PC-9 (cell line): Measurements from ENCODE around the gene COPS6. TPM values are rescaled to one million over a fixed set of nuclear protein-coding genes. Genes with fewer than 3 reads are reported as not detected.

Source experiments
- BruUV-seq: library from RNA; stranded (reverse); fragments of 400-500 nt; replicated peaks from 2 replicates; lab custom pipeline; 2021; lab: Mats Ljungman, UMichigan
- CTCF ChIA-PET: fragments of 300-600 bp; sonication (Branson Sonifier 250); formaldehyde crosslinking; loops from one replicate; lab custom pipeline; 2022; ENCODE audit warnings: antibody characterized with exemption; lab: Charles Lee
- POLR2A ChIA-PET: fragments of 300-600 bp; sonication (Branson Sonifier 250); formaldehyde crosslinking; loops from one replicate; lab custom pipeline; 2022; ENCODE audit warnings: antibody characterized with exemption; ENCODE audit not compliant: unreplicated experiment; lab: Charles Lee
- DNase-seq, 2 experiments: peaks; one replicate each; pipeline versions ENCODE4 v3.0.0 to v3.0.0-alpha.2; 2015 to 2022; ENCODE audit warnings: mixed read lengths in 1 of 2
- H2AFZ ChIP-seq: fragments of 200-600 bp; sonication (generic); 2 replicates; pipeline ENCODE4 v1.8.1; 2017; ENCODE audit warnings: antibody characterized with exemption
- H3F3A ChIP-seq: fragments of 200-600 bp; sonication (generic); 2 replicates; pipeline ENCODE4 v1.8.1; 2017; ENCODE audit warnings: antibody characterized with exemption, mild to moderate bottlenecking, low read depth; ENCODE audit not compliant: insufficient read depth
- H3K27ac ChIP-seq: fragments of 200-600 bp; sonication (generic); 2 replicates; pipeline ENCODE4 v1.6.1; 2016; ENCODE audit warnings: mixed run types
- H3K27me3 ChIP-seq: fragments of 200-600 bp; sonication (generic); 2 replicates; pipeline ENCODE4 v1.6.1; 2016; ENCODE audit warnings: low read depth, mixed run types; ENCODE audit not compliant: insufficient read depth
- H3K36me3 ChIP-seq: fragments of 200-600 bp; sonication (generic); 2 replicates; pipeline ENCODE4 v1.6.1; 2016; ENCODE audit warnings: low read depth, mixed run types
- H3K4me1 ChIP-seq: fragments of 200-600 bp; sonication (generic); replicated peaks from 2 replicates; pipeline ENCODE4 v1.6.1; 2016; ENCODE audit warnings: mixed run types; ENCODE audit not compliant: insufficient read depth
- H3K4me2 ChIP-seq: fragments of 200-600 bp; sonication (generic); 2 replicates; pipeline ENCODE4 v1.6.1; 2017; ENCODE audit warnings: mixed run types
- H3K4me3 ChIP-seq: fragments of 200-600 bp; sonication (generic); 2 replicates; pipeline ENCODE4 v1.6.1; 2016; ENCODE audit warnings: mixed run types
- H3K79me2 ChIP-seq: fragments of 200-600 bp; sonication (generic); 2 replicates; pipeline ENCODE4 v1.6.1; 2017; ENCODE audit warnings: low read depth, mixed run types
- H3K9me2 ChIP-seq: fragments of 200-600 bp; sonication (generic); 2 replicates; pipeline ENCODE4 v1.8.1; 2017; ENCODE audit warnings: mild to moderate bottlenecking; ENCODE audit not compliant: insufficient read depth
- H3K9me3 ChIP-seq: fragments of 200-600 bp; sonication (generic); 2 replicates; pipeline ENCODE4 v1.8.1; 2016; ENCODE audit warnings: low read depth; ENCODE audit not compliant: insufficient read depth
- H4K20me1 ChIP-seq: fragments of 200-600 bp; sonication (generic); 2 replicates; pipeline ENCODE4 v1.8.1; 2017; ENCODE audit not compliant: insufficient read depth
- CTCF ChIP-seq: fragments of 200-600 bp; sonication (generic); conservative IDR thresholded peaks from 2 replicates; pipeline ENCODE4 v1.6.1; 2017; ENCODE audit warnings: mixed run types, antibody characterized with exemption, mild to moderate bottlenecking, moderate library complexity
- EZH2 ChIP-seq: fragments of 200-600 bp; sonication (generic); IDR thresholded peaks from 2 replicates; pipeline ENCODE4 v1.8.0; 2017; ENCODE audit warnings: antibody characterized with exemption, low read depth
- intact Hi-C: fragments of 100-400 bp; cut with micrococcal nuclease; formaldehyde crosslinking; loops from one replicate; pipeline ENCODE4 v1.10.0; 2022; ENCODE audit not compliant: unreplicated experiment
- microRNA-seq: library from miRNA; unstranded; fragments of <30 nt; microRNA quantifications from one replicate; pipeline ENCODE4 v1.2.0, GENCODE V29; 2021; ENCODE audit warnings: borderline number of aligned reads, borderline replicate concordance
- total RNA-seq: library from RNA; stranded (reverse); gene quantifications from 2 replicates; pipeline ENCODE4 v1.2.3, GENCODE V29; 2021

COPS6 gene
- total RNA-seq, 1 experiment from 2014 or later = 145 TPM

GRCh38 chr7:100137851-100138760, 49.3 kb downstream of the COPS6 start:
- BruUV-seq = no TSS peak
- TF ChIP-seq CTCF (no peak), EZH2 (no peak)
- Histone ChIP-seq H3K27ac (peak overlapping the region; percentile 61), H2AFZ (no peak overlapping the region), H3K9me2 (no peaks in the 10 kb centered on the region), H3F3A (peaks cover 59% of the 10 kb centered on the region), H3K9me3 (no peaks in the 10 kb centered on the region), H3K27me3 (no peaks in the 10 kb centered on the region), H3K4me2 (peak overlapping the region; percentile 56), H3K4me1 (peaks cover 43% of the 10 kb centered on the region), H3K36me3 (no peaks in the 10 kb centered on the region), H4K20me1 (no peaks in the 10 kb centered on the region), H3K79me2 (no peaks in the 10 kb centered on the region), H3K4me3 (no peak overlapping the region)
- CTCF ChIA-PET = interaction anchor here (0.6 to 0.9 kb wide), 4 partner anchors 79 to 590 kb away, joined by 3 to 4 read pairs (median 4); no protein-coding TSS in a partner anchor
- intact Hi-C loops = loop anchor here (10.0 kb wide), 1 partner anchor 717 kb away; the partner anchor contains the start of gene SLC12A9
- POLR2A ChIA-PET = interaction anchor here (0.5 to 1.1 kb wide), 8 partner anchors 11 to 495 kb away, joined by 3 to 21 read pairs (median 4); partner anchors contain the start of genes LAMTOR4 and PPP1R35
- peak; percentile 55 to 98 for DNase-seq

DNA sequence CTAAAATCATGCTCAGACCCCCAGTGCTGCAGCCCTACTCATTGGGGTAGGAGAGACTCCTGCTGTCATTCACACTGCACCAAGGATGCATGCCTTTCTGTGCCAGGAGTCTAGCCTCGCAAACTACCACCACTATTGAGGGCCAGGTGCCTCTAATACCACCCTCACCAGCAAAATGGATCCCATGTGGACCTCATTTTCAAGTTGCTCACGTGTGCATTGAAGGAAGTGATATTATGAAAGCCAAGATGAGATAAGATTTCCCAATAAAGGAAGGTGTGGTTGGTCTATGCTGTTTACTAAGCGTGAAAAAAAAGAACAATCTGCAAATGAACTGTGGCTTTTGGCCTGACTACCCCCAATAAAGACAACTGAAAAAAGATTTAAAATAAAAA, 52.8 kb downstream of the COPS6 start:
- ChIA-PET CTCF (no interaction called here), POLR2A (interaction anchor here (0.6 kb wide), 1 partner anchor 248 kb away, joined by 13 read pairs; no protein-coding TSS in a partner anchor)
- no peaks in the 10 kb centered on the region for H3K79me2 ChIP-seq
- no peaks in the 10 kb centered on the region for H3K36me3 ChIP-seq
- no peaks in the 10 kb centered on the region for H3K9me2 ChIP-seq
- no TSS peak for BruUV-seq
- no peak overlapping the region for H3K4me3 ChIP-seq
- H2AFZ ChIP-seq = no peak overlapping the region
- H3K9me3 ChIP-seq = no peaks in the 10 kb centered on the region
- peak overlapping the region; percentile 53 for H3K4me2 ChIP-seq
- peaks cover 49% of the 10 kb centered on the region for H3K4me1 ChIP-seq
- H4K20me1 ChIP-seq = no peaks in the 10 kb centered on the region
- H3F3A ChIP-seq = peaks cover 72% of the 10 kb centered on the region
- peak in 1 of 2 experiments; percentile 78 for DNase-seq
- no peaks in the 10 kb centered on the region for H3K27me3 ChIP-seq
- intact Hi-C loops = no loop called here
- H3K27ac ChIP-seq = peak overlapping the region; percentile 83
- TF ChIP-seq EZH2 (no peak), CTCF (no peak)

Small RNAs within 50 kb of the gene (microRNA-seq; reads per million reads assigned to microRNA genes)
- gene MIR106B = 6,196 reads per million, percentile 89 among the genes with 10 or more reads in this experiment
- 685 reads per million, percentile 72 among the genes with 10 or more reads in this experiment for gene MIR25
- gene MIR93 = 13,694 reads per million, percentile 93 among the genes with 10 or more reads in this experiment

Other genes starting within 250 kb of the COPS6 start
- not detected in 2 replicates for gene OR2AE1, start 211.9 kb upstream of the COPS6 start, total RNA-seq
- gene TRIM4, start 169.4 kb upstream of the COPS6 start, total RNA-seq = 34.0 and 35.8 TPM in 2 replicates
- not detected in 2 replicates for gene GJC3, start 159.3 kb upstream of the COPS6 start, total RNA-seq
- gene AZGP1, start 112.9 kb upstream of the COPS6 start, total RNA-seq = 0.70 TPM in 1 of 2 replicates, not detected in the other
- 69.4 and 70.3 TPM in 2 replicates for gene ZKSCAN1, start 73.4 kb upstream of the COPS6 start, total RNA-seq
- gene ZSCAN21, start 39.2 kb upstream of the COPS6 start, total RNA-seq = 8.9 and 9.7 TPM in 2 replicates
- gene ZNF3, start 7.2 kb upstream of the COPS6 start, total RNA-seq = 35.2 and 39.0 TPM in 2 replicates
- 195 and 238 TPM in 2 replicates for gene MCM7, start 12.4 kb downstream of the COPS6 start, total RNA-seq
- gene AP4M1, start 12.7 kb downstream of the COPS6 start, total RNA-seq = 18.1 and 26.2 TPM in 2 replicates
- 91.4 and 108 TPM in 2 replicates for gene TAF6, start 30.4 kb downstream of the COPS6 start, total RNA-seq
- gene CNPY4, start 30.7 kb downstream of the COPS6 start, total RNA-seq = 10.3 and 10.5 TPM in 2 replicates
- gene MBLAC1, start 38.0 kb downstream of the COPS6 start, total RNA-seq = 0.70 and 1.4 TPM in 2 replicates
- 160 and 285 TPM in 2 replicates for gene LAMTOR4, start 59.9 kb downstream of the COPS6 start, total RNA-seq
- gene TRAPPC14, start 69.8 kb downstream of the COPS6 start, total RNA-seq = 20.5 and 23.4 TPM in 2 replicates
- gene GAL3ST4, start 79.6 kb downstream of the COPS6 start, total RNA-seq = 1.4 and 2.7 TPM in 2 replicates
- 4.5 and 10.0 TPM in 2 replicates for gene GPC2, start 88.4 kb downstream of the COPS6 start, total RNA-seq
- gene STAG3, start 88.9 kb downstream of the COPS6 start, total RNA-seq = 0.83 and 1.4 TPM in 2 replicates
- 0.95 and 1.1 TPM in 2 replicates for gene PVRIG, start 131.0 kb downstream of the COPS6 start, total RNA-seq
- gene SPDYE3, start 218.7 kb downstream of the COPS6 start, total RNA-seq = not detected in 2 replicates